SJSA1 (cell line): Measurements from ENCODE around the gene ACTL6B. TPM values are rescaled to one million over a fixed set of nuclear protein-coding genes. Genes with fewer than 3 reads are reported as not detected.

Experiments used
- DNase-seq, 2 experiments: peaks; one replicate each; pipeline ENCODE4 v3.0.0-alpha.2; 2015 to 2020; ENCODE audit warnings: low spot score in 2 of 2, low read depth in 1 of 2
- H3K27ac ChIP-seq: fragments of 250-450 bp; sonication (Bioruptor Pico); 2 replicates; pipeline ENCODE4 v1.5.1; 2020; ENCODE audit warnings: mild to moderate bottlenecking, moderate library complexity
- H3K27me3 ChIP-seq: fragments of 250-450 bp; sonication (Bioruptor Pico); replicated peaks from 2 replicates; pipeline ENCODE4 v1.5.1; 2020; ENCODE audit warnings: mild to moderate bottlenecking, moderate library complexity
- H3K36me3 ChIP-seq: fragments of 250-450 bp; sonication (Bioruptor Pico); 2 replicates; pipeline ENCODE4 v1.5.1; 2020; ENCODE audit warnings: mild to moderate bottlenecking
- H3K4me1 ChIP-seq: fragments of 250-450 bp; sonication (Bioruptor Pico); replicated peaks from 2 replicates; pipeline ENCODE4 v1.6.1; 2021; ENCODE audit warnings: mild to moderate bottlenecking
- H3K4me3 ChIP-seq: fragments of 250-450 bp; sonication (Bioruptor Pico); 2 replicates; pipeline ENCODE4 v1.5.1; 2020; ENCODE audit warnings: mild to moderate bottlenecking
- H3K9me3 ChIP-seq: fragments of 250-450 bp; sonication (Bioruptor Pico); replicated peaks from 2 replicates; pipeline ENCODE4 v1.5.1; 2020; ENCODE audit warnings: mild to moderate bottlenecking
- total RNA-seq: library from RNA; depleted of rRNA; stranded (reverse); fragments of >200 nt; shearing (Covaris generic); gene quantifications from 2 replicates; pipeline ENCODE4 v1.2.3, GENCODE V29; 2014

ACTL6B gene
- total RNA-seq, 1 experiment from 2014 or later: not detected

GRCh38 chr7:100620239-100620638 lies 36.0 kb downstream of the ACTL6B start:
- no peak for DNase-seq
- Histone ChIP-seq H3K4me1 (no peaks in the 10 kb centered on the region), H3K36me3 (no peaks in the 10 kb centered on the region), H3K27ac (no peak overlapping the region), H3K4me3 (no peak overlapping the region), H3K27me3 (no peaks in the 10 kb centered on the region; the same call in 1 of the 2 replicates), H3K9me3 (no peaks in the 10 kb centered on the region)

GRCh38 chr7:100614308-100614861 lies 41.9 kb downstream of the ACTL6B start:
- no peaks in the 10 kb centered on the region for H3K9me3 ChIP-seq

GRCh38 chr7:100613412-100614175 lies 42.7 kb downstream of the ACTL6B start:
- no peaks in the 10 kb centered on the region for H3K36me3 ChIP-seq
- H3K9me3 ChIP-seq: no peaks in the 10 kb centered on the region
- no peaks in the 10 kb centered on the region for H3K27me3 ChIP-seq
- peaks cover 9% of the 10 kb centered on the region for H3K4me1 ChIP-seq
- no peak overlapping the region for H3K4me3 ChIP-seq
- no peak for DNase-seq
- H3K27ac ChIP-seq: no peak overlapping the region

More at GRCh38 chr7:100614308-100614861, 41.9 kb downstream of the ACTL6B start:
- Histone ChIP-seq H3K27me3 (no peaks in the 10 kb centered on the region), H3K4me1 (peaks cover 9% of the 10 kb centered on the region), H3K27ac (no peak overlapping the region), H3K4me3 (no peak overlapping the region), H3K36me3 (no peaks in the 10 kb centered on the region)
- DNase-seq: no peak

- Histone ChIP-seq H3K27ac (no peak overlapping the region), H3K4me3 (peak overlapping the region; percentile 49), H3K9me3 (no peaks in the 10 kb centered on the region), H3K4me1 (peaks cover 9% of the 10 kb centered on the region), H3K27me3 (no peaks in the 10 kb centered on the region), H3K36me3 (0 out of 2 replicates have a peak, but pooled peaks cover 2% of the 10 kb centered on the region)
- DNase-seq: no peak
Observed at GRCh38 chr7:100612730-100613390, 43.4 kb downstream of the ACTL6B start.

- peak; percentile 98 to 99 for DNase-seq
- Histone ChIP-seq H3K27me3 (no peaks in the 10 kb centered on the region), H3K27ac (peak within 1 kb of the TSS; percentile 67), H3K9me3 (no peaks in the 10 kb centered on the region), H3K4me1 (peaks cover 9% of the 10 kb centered on the region), H3K4me3 (peak within 1 kb of the TSS; percentile 49), H3K36me3 (peaks cover 9% of the 10 kb centered on the region)
Observed at GRCh38 chr7:100611983-100612729, 44.1 kb downstream of the ACTL6B start, which contains the start of gene MOSPD3. Gene MOSPD3, plus strand, starts transcription at chr7:100612540. Its CDS starts 252 bp downstream, at chr7:100612792.

- Histone ChIP-seq H3K27me3 (no peaks in the 10 kb centered on the region), H3K36me3 (peaks cover 26% of the 10 kb centered on the region), H3K4me1 (peaks cover 9% of the 10 kb centered on the region), H3K9me3 (no peaks in the 10 kb centered on the region), H3K27ac (no peak overlapping the region), H3K4me3 (no peak overlapping the region)
- DNase-seq: no peak
Observed at GRCh38 chr7:100609958-100610357, 46.3 kb downstream of the ACTL6B start.

- no peak for DNase-seq
- no peak overlapping the region for H3K27ac ChIP-seq
- H3K27me3 ChIP-seq: no peaks in the 10 kb centered on the region
Observed at GRCh38 chr7:100607111-100607510, 49.1 kb downstream of the ACTL6B start.

GRCh38 chr7:100606313-100606712 lies 49.9 kb downstream of the ACTL6B start:
- peaks cover 31% of the 10 kb centered on the region for H3K4me1 ChIP-seq
- no peak for DNase-seq
- H3K36me3 ChIP-seq: peaks cover 30% of the 10 kb centered on the region
- H3K9me3 ChIP-seq: no peaks in the 10 kb centered on the region
- no peak overlapping the region for H3K27ac ChIP-seq
- H3K27me3 ChIP-seq: no peaks in the 10 kb centered on the region
- no peak overlapping the region for H3K4me3 ChIP-seq

More at GRCh38 chr7:100607111-100607510, 49.1 kb downstream of the ACTL6B start:
- Histone ChIP-seq H3K4me3 (no peak overlapping the region), H3K4me1 (peaks cover 23% of the 10 kb centered on the region), H3K9me3 (no peaks in the 10 kb centered on the region), H3K36me3 (peaks cover 30% of the 10 kb centered on the region)

- Histone ChIP-seq H3K4me1 (peaks cover 31% of the 10 kb centered on the region), H3K36me3 (peaks cover 30% of the 10 kb centered on the region), H3K4me3 (no peak overlapping the region), H3K9me3 (no peaks in the 10 kb centered on the region), H3K27ac (no peak overlapping the region), H3K27me3 (no peaks in the 10 kb centered on the region)
- no peak for DNase-seq
Observed at GRCh38 chr7:100604976-100605911, 51.0 kb downstream of the ACTL6B start.

GRCh38 chr7:100604028-100604975 lies 51.9 kb downstream of the ACTL6B start:
- peaks cover 30% of the 10 kb centered on the region for H3K36me3 ChIP-seq
- peak overlapping the region; percentile 45 for H3K4me3 ChIP-seq
- no peaks in the 10 kb centered on the region for H3K9me3 ChIP-seq
- DNase-seq: peak; percentile 28 to 66
- H3K27ac ChIP-seq: peak overlapping the region; percentile 52
- peaks cover 31% of the 10 kb centered on the region for H3K4me1 ChIP-seq
- no peaks in the 10 kb centered on the region for H3K27me3 ChIP-seq

GRCh38 chr7:100603726-100604027 lies 52.6 kb downstream of the ACTL6B start:
- Histone ChIP-seq H3K36me3 (peaks cover 30% of the 10 kb centered on the region), H3K4me1 (peaks cover 31% of the 10 kb centered on the region), H3K27ac (peak overlapping the region; percentile 52), H3K4me3 (peak overlapping the region; percentile 45), H3K9me3 (no peaks in the 10 kb centered on the region), H3K27me3 (no peaks in the 10 kb centered on the region)
- DNase-seq: peak in 1 of 2 experiments; percentile 58
